ENCODE data around the gene ADORA2A.

The ADORA2A gene
- 1.7 to 4.1 (median 3.8) reads per million in 3 donors for total RNA-seq

DNA sequence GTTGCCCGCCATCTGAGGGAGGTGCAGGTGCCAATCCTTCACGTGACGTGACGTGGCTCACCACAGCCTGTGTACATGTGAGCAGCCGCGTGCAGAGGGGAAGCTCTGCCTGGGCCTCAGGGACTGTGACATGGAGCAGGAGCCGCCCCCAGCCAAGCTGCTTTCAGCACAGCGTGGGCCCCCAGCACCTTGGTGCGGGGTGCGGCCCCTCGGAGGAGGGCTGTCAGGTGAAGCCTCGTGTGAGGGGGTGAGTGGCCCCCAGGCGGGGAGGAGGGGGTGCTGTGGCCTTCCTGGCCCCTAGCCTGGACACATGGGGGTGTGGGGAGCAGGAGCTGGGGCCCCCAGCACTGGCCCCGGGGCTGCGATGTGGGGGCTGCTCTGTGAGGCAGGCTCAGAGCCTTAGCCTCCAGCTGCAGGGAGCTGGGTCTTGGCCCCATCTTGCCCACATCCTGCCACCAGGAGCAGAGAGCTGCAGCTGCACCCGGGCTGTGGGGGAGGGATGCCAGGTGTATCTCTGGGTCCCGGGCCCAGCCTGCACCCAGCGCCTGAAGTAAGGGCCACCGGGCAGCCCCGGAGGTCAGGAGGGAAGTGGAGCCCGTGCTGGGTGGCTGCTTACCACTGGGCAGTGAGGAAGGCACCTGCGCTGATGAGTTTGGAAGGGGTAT lies at the start of gene ADORA2A:
TSS of gene ADORA2A (plus strand) at position 100 of the 665 bp plus-strand sequence. CDS start 5,806 bp downstream, outside the sequence.
- peak; percentile 75 to 81 (median 78) for DNase-seq
- Histone ChIP-seq H3K9me3 (ENCODE audit: control insufficient read depth, low read length) (no peaks in the 10 kb centered on the region), H3K4me1 (ENCODE audit: control insufficient read depth, insufficient read depth, low read length, poor library complexity, severe bottlenecking) (peaks cover 71% of the 10 kb centered on the region), H3K27me3 (replicated peaks; ENCODE audit: control insufficient read depth, insufficient read depth, low read length, poor library complexity, severe bottlenecking) (no peaks in the 10 kb centered on the region), H3K27ac (ENCODE audit: insufficient read depth, low read length, poor library complexity, severe bottlenecking) (peak within 1 kb of the TSS; percentile 89), H3K36me3 (ENCODE audit: control insufficient read depth, insufficient read depth, low read length) (no peaks in the 10 kb centered on the region), H3K4me3 (ENCODE audit: insufficient read depth, low read depth, low read length, poor library complexity, severe bottlenecking) (peak within 1 kb of the TSS; percentile 65)

- Histone ChIP-seq H3K36me3 (ENCODE audit: control insufficient read depth, insufficient read depth, low read length) (peaks cover 8% of the 10 kb centered on the region), H3K9me3 (ENCODE audit: control insufficient read depth, low read length) (no peaks in the 10 kb centered on the region), H3K4me3 (ENCODE audit: insufficient read depth, low read depth, low read length, poor library complexity, severe bottlenecking) (no peak overlapping the region), H3K4me1 (ENCODE audit: control insufficient read depth, insufficient read depth, low read length, poor library complexity, severe bottlenecking) (no peaks in the 10 kb centered on the region), H3K27ac (ENCODE audit: insufficient read depth, low read length, poor library complexity, severe bottlenecking) (no peak overlapping the region), H3K27me3 (replicated peaks; ENCODE audit: control insufficient read depth, insufficient read depth, low read length, poor library complexity, severe bottlenecking) (no peaks in the 10 kb centered on the region)
- no peak for DNase-seq
Observed at GRCh38 chr22:24379536-24379935, 47.9 kb upstream of the ADORA2A start.

DNA sequence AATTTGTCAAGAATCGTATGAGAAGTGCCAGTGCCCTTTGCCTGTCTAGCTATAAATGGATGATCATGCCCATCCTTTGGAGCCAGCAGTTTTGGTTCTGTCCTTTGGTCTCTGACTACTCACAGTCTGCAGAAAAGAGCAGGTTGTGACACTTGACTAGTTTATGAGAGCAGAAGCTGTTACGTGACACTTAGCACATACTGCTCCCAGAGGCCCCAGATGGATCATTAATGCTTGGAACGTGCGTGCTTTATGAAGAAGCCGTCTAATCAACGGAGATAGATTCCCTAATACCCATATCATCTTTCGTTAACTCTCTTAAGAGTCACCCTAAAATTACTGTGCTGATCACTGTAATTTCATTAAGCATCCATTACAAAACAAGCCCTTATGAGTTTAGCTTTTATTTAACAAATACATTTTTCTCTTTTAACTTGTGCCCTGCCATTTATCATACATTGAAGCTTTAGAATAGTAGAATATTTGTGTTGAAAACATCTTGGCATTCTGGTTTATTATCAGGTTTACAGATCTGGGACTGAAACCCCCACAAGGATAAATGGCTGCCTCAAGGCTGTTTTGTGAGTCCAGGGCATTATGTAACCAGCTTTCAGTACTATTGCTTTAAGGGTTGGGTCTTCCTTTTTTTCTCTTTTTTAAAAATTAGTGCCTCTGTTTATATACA lies 47.0 kb upstream of the ADORA2A start:
- Histone ChIP-seq H3K27me3 (replicated peaks; ENCODE audit: control insufficient read depth, insufficient read depth, low read length, poor library complexity, severe bottlenecking) (no peaks in the 10 kb centered on the region), H3K36me3 (ENCODE audit: control insufficient read depth, insufficient read depth, low read length) (peaks cover 3% of the 10 kb centered on the region), H3K4me3 (ENCODE audit: insufficient read depth, low read depth, low read length, poor library complexity, severe bottlenecking) (no peak overlapping the region), H3K4me1 (ENCODE audit: control insufficient read depth, insufficient read depth, low read length, poor library complexity, severe bottlenecking) (no peaks in the 10 kb centered on the region), H3K9me3 (ENCODE audit: control insufficient read depth, low read length) (no peaks in the 10 kb centered on the region), H3K27ac (ENCODE audit: insufficient read depth, low read length, poor library complexity, severe bottlenecking) (no peak overlapping the region)
- DNase-seq = no peak

- no peaks in the 10 kb centered on the region for H3K4me1 ChIP-seq (ENCODE audit: control insufficient read depth, insufficient read depth, low read length, poor library complexity, severe bottlenecking)
- no peak for DNase-seq
- no peaks in the 10 kb centered on the region for H3K9me3 ChIP-seq (ENCODE audit: control insufficient read depth, low read length)
- H3K36me3 ChIP-seq (ENCODE audit: control insufficient read depth, insufficient read depth, low read length) = peaks cover 3% of the 10 kb centered on the region
- H3K27ac ChIP-seq (ENCODE audit: insufficient read depth, low read length, poor library complexity, severe bottlenecking) = no peak overlapping the region
- H3K27me3 ChIP-seq (replicated peaks; ENCODE audit: control insufficient read depth, insufficient read depth, low read length, poor library complexity, severe bottlenecking) = no peaks in the 10 kb centered on the region
- no peak overlapping the region for H3K4me3 ChIP-seq (ENCODE audit: insufficient read depth, low read depth, low read length, poor library complexity, severe bottlenecking)
Observed at GRCh38 chr22:24380905-24381230, 46.5 kb upstream of the ADORA2A start.

DNA sequence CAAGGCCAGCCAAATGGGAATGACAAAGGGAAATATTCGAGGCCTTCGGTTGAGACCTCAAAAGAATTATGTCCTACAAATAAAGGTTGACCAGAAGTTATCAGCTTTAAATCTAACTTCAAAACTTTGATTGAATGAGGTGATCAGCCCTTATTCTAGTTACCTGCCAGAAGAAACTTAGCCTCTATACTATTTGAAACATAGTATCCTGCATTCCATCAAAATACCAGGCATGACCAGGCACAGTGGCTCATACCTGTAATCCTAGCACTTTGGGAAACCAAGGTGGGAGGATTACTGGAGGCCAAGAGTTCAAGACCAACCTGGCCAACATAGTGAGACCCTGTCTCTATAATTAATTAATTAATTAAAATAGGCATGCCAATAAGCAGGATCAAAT lies 44.3 kb upstream of the ADORA2A start:
- no peak for DNase-seq
- Histone ChIP-seq H3K4me1 (ENCODE audit: control insufficient read depth, insufficient read depth, low read length, poor library complexity, severe bottlenecking) (no peaks in the 10 kb centered on the region), H3K36me3 (ENCODE audit: control insufficient read depth, insufficient read depth, low read length) (peaks cover 3% of the 10 kb centered on the region)

DNA sequence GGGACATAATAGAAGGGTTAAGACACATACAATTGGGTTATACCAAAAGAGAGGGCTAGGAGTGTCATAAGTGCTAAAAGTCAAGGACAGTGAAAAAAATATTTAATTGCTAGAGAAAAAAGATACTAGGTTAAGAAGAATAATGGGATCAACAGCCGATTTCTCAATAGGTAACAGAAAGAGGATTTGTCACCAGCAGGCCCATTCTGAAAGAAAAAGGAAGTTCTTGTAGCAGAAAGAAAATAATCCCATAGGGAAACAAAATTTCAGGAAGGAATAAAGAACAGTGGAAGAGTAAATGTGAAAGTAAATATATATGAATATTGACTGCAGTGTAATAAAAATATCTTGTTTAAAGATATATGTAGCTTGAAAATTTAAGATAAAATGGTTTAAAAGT lies 43.3 kb upstream of the ADORA2A start:
- no peak for DNase-seq
- H3K27ac ChIP-seq (ENCODE audit: insufficient read depth, low read length, poor library complexity, severe bottlenecking) = no peak overlapping the region
- no peaks in the 10 kb centered on the region for H3K4me1 ChIP-seq (ENCODE audit: control insufficient read depth, insufficient read depth, low read length, poor library complexity, severe bottlenecking)
- no peaks in the 10 kb centered on the region for H3K27me3 ChIP-seq (replicated peaks; ENCODE audit: control insufficient read depth, insufficient read depth, low read length, poor library complexity, severe bottlenecking)
- no peaks in the 10 kb centered on the region for H3K9me3 ChIP-seq (ENCODE audit: control insufficient read depth, low read length)
- peaks cover 3% of the 10 kb centered on the region for H3K36me3 ChIP-seq (ENCODE audit: control insufficient read depth, insufficient read depth, low read length)
- no peak overlapping the region for H3K4me3 ChIP-seq (ENCODE audit: insufficient read depth, low read depth, low read length, poor library complexity, severe bottlenecking)

More for the DNA sequence above, 44.3 kb upstream of the ADORA2A start:
- H3K27me3 ChIP-seq (replicated peaks; ENCODE audit: control insufficient read depth, insufficient read depth, low read length, poor library complexity, severe bottlenecking) = no peaks in the 10 kb centered on the region
- H3K9me3 ChIP-seq (ENCODE audit: control insufficient read depth, low read length) = no peaks in the 10 kb centered on the region
- no peak overlapping the region for H3K27ac ChIP-seq (ENCODE audit: insufficient read depth, low read length, poor library complexity, severe bottlenecking)
- H3K4me3 ChIP-seq (ENCODE audit: insufficient read depth, low read depth, low read length, poor library complexity, severe bottlenecking) = no peak overlapping the region

DNA sequence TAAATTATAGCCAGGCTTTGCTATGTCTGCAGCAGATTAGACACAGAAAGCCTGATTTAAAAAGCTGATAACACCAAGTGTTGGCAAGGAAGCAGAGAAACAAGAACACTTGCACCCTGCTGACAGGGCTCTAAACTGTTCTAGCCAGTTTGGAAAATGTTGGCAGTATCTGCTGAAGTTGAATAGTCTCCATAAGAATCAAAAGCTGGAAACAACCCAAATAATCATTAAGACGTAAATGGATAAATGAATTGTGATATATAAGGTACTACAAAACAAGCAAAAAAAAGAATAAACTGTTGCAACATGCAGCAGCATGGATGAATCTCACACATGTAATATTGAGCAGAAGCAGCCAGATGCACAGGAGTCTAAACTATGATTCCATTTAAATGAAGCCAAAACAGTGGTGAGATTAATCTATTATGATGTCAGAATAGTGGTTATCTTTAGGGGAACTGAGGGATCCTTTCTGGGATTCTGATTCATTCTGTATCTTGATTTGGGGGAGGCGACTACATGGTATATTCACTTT lies 40.4 kb upstream of the ADORA2A start:
- no peak overlapping the region for H3K4me3 ChIP-seq (ENCODE audit: insufficient read depth, low read depth, low read length, poor library complexity, severe bottlenecking)
- H3K9me3 ChIP-seq (ENCODE audit: control insufficient read depth, low read length) = no peaks in the 10 kb centered on the region
- no peak overlapping the region for H3K27ac ChIP-seq (ENCODE audit: insufficient read depth, low read length, poor library complexity, severe bottlenecking)
- no peaks in the 10 kb centered on the region for H3K4me1 ChIP-seq (ENCODE audit: control insufficient read depth, insufficient read depth, low read length, poor library complexity, severe bottlenecking)
- H3K36me3 ChIP-seq (ENCODE audit: control insufficient read depth, insufficient read depth, low read length) = no peaks in the 10 kb centered on the region
- no peak for DNase-seq
- H3K27me3 ChIP-seq (replicated peaks; ENCODE audit: control insufficient read depth, insufficient read depth, low read length, poor library complexity, severe bottlenecking) = no peaks in the 10 kb centered on the region

GRCh38 chr22:24389680-24390079 lies 37.7 kb upstream of the ADORA2A start:
- Histone ChIP-seq H3K4me1 (ENCODE audit: control insufficient read depth, insufficient read depth, low read length, poor library complexity, severe bottlenecking) (no peaks in the 10 kb centered on the region), H3K4me3 (ENCODE audit: insufficient read depth, low read depth, low read length, poor library complexity, severe bottlenecking) (no peak overlapping the region), H3K27me3 (replicated peaks; ENCODE audit: control insufficient read depth, insufficient read depth, low read length, poor library complexity, severe bottlenecking) (no peaks in the 10 kb centered on the region), H3K36me3 (ENCODE audit: control insufficient read depth, insufficient read depth, low read length) (peaks cover 5% of the 10 kb centered on the region), H3K27ac (ENCODE audit: insufficient read depth, low read length, poor library complexity, severe bottlenecking) (no peak overlapping the region), H3K9me3 (ENCODE audit: control insufficient read depth, low read length) (no peaks in the 10 kb centered on the region)
- DNase-seq = no peak

GRCh38 chr22:24390156-24390555 lies 37.2 kb upstream of the ADORA2A start:
- Histone ChIP-seq H3K4me1 (ENCODE audit: control insufficient read depth, insufficient read depth, low read length, poor library complexity, severe bottlenecking) (no peaks in the 10 kb centered on the region), H3K36me3 (ENCODE audit: control insufficient read depth, insufficient read depth, low read length) (peaks cover 5% of the 10 kb centered on the region), H3K27ac (ENCODE audit: insufficient read depth, low read length, poor library complexity, severe bottlenecking) (no peak overlapping the region), H3K4me3 (ENCODE audit: insufficient read depth, low read depth, low read length, poor library complexity, severe bottlenecking) (no peak overlapping the region), H3K9me3 (ENCODE audit: control insufficient read depth, low read length) (no peaks in the 10 kb centered on the region), H3K27me3 (replicated peaks; ENCODE audit: control insufficient read depth, insufficient read depth, low read length, poor library complexity, severe bottlenecking) (no peaks in the 10 kb centered on the region)
- no peak for DNase-seq

DNA sequence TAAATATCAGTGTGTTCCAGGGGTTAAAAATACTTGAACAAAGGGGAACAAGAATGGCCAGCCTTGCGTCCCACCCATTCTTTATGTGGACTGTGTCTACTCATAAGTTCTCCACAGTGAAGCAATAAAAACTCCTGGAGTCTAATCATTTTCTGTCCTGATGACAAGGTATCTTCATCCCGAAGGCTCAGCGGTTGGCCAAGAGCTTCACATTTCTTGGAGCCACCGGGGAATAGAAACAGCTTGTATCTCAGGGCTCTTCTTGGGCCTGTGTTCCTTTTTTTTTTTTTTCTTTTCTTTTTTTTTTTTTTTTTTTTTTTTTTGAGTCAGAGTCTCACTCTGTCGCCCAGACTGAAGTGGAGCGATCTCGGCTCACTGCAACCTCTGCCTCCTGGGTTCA lies 36.8 kb upstream of the ADORA2A start:
- peaks cover 5% of the 10 kb centered on the region for H3K36me3 ChIP-seq (ENCODE audit: control insufficient read depth, insufficient read depth, low read length)
- H3K27ac ChIP-seq (ENCODE audit: insufficient read depth, low read length, poor library complexity, severe bottlenecking) = no peak overlapping the region
- H3K4me3 ChIP-seq (ENCODE audit: insufficient read depth, low read depth, low read length, poor library complexity, severe bottlenecking) = no peak overlapping the region
- H3K9me3 ChIP-seq (ENCODE audit: control insufficient read depth, low read length) = no peaks in the 10 kb centered on the region
- no peaks in the 10 kb centered on the region for H3K4me1 ChIP-seq (ENCODE audit: control insufficient read depth, insufficient read depth, low read length, poor library complexity, severe bottlenecking)
- no peaks in the 10 kb centered on the region for H3K27me3 ChIP-seq (replicated peaks; ENCODE audit: control insufficient read depth, insufficient read depth, low read length, poor library complexity, severe bottlenecking)
- no peak for DNase-seq

Data from effector memory CD4-positive, alpha-beta T cell (primary cell).